ENCODE data around the gene NUP214. TPM values are rescaled to one million over a fixed set of nuclear protein-coding genes. Genes with fewer than 3 reads are reported as not detected.
A peak's percentile ranks its signal among the peaks of the same experiment; 100 is the strongest.

NUP214 gene
- polyA plus RNA-seq, 1 of the 3 experiments (the other 2 are of a cell fraction), result 8.0 TPM

DNA sequence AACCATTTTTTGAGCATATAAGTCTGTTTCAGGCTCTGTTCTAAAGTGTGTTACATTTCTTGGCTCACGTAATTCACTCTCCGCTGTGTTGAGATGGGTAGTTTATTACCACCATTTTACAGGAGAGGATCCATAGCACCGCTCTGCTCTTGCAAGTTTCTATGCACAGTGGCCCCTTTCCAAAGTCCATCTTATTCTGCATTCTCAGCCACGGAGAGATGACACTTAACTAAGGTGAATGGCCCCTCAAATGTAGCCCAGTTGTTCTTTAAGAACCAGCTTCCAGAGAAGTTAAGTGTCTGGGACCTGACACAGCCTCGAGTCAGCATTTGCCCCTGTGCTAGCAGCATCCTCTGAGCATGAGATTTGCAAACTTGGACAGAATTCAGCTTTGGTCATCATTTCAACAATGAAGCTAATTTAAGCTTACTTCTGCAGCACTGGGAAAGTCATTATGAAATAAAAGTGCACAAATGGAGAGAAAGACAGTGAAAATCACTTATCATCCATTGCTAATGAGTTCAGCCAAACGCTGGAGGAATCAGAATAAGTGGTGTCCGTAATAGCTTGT, 89.0 kb downstream of the NUP214 start:
- Histone ChIP-seq H3K9me3 (no peaks in the 10 kb centered on the region), H3K9me2 (no peaks in the 10 kb centered on the region), H3K4me1 (ENCODE audit: control insufficient read depth in 1 of 2, insufficient read depth in 2 of 2, low read depth in 1 of 2, low read length in 1 of 2) (no peaks in the 10 kb centered on the region), H3K9ac (no peak overlapping the region), H3K4me3 (ENCODE audit: low read depth in 2 of 2, low read length in 1 of 2) (no peak overlapping the region), H4K20me1 (ENCODE audit: insufficient read depth) (no peaks in the 10 kb centered on the region), H3K4me2 (no peak overlapping the region; the same call in 1 of the 2 replicates), H2AFZ (ENCODE audit: low read depth) (no peak overlapping the region), H3K27ac (ENCODE audit: low read depth in 2 of 2, low read length in 1 of 2) (no peak overlapping the region), H3K27me3 (ENCODE audit: insufficient read depth) (no peaks in the 10 kb centered on the region), H3F3A (replicated peaks; ENCODE audit: insufficient read depth) (peaks cover 7% of the 10 kb centered on the region), H3K79me2 (ENCODE audit: insufficient read depth) (no peaks in the 10 kb centered on the region), H3K36me3 (replicated peaks in 1 of 2; ENCODE audit: control insufficient read depth in 1 of 2, insufficient read depth in 2 of 2, low read length in 1 of 2) (peaks cover 19 to 43% of the 10 kb centered on the region in 2 experiments)
- no peak for TF ChIP-seq MEF2A (IDR thresholded peaks at IDR 0.05; ENCODE audit: borderline replicate concordance, low read depth)
- no peak for TF ChIP-seq GABPA (IDR thresholded peaks at IDR 0.05; ENCODE audit: low read depth)
- no peak for TF ChIP-seq JUND (IDR thresholded peaks at IDR 0.05)
- no peak for TF ChIP-seq RXRA (IDR thresholded peaks at IDR 0.05; ENCODE audit: borderline replicate concordance, low read depth)
- TF ChIP-seq CHD2 (IDR thresholded peaks at IDR 0.05; ENCODE audit: low read length, partially characterized antibody), result no peak
- TF ChIP-seq NFIC (IDR thresholded peaks at IDR 0.05; ENCODE audit: borderline replicate concordance), result 0 out of 2 replicates have a peak, but pooled peaks have one; percentile 13
- TF ChIP-seq ELF1 (IDR thresholded peaks at IDR 0.05), result no peak
- POLR2A ChIA-PET, result no interaction called here
- CTCF ChIA-PET, result interaction anchor here (0.6 to 3.3 kb wide), 4 partner anchors 22 to 157 kb away, joined by 3 to 17 read pairs (median 4); no protein-coding TSS in a partner anchor
- 87% methylated on average over 7 of the region's 7 CpGs for WGBS (ENCODE audit: low lambda C conversion rate)
- no peak for DNase-seq

DNA sequence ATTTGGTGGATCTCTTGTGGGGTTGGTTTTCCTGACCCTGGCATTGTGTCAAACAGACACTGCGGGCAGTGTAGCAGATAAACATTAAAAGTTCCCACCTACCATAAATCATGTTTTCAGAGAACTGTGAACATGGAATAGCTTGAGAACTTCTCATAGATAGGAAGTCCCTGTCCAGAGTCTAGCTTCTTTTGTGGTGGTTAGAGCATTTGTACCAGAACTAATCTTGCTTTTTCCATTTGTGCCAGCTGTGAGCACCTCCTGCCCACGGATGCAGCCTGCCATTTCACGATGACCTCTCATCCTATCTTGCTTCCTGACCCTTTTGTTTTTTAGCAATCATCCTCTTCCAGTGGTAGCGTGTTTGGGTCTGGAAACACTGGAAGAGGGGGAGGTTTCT, 89.5 kb downstream of the NUP214 start:
- no peaks in the 10 kb centered on the region for H3K9me3 ChIP-seq
- no peak overlapping the region for H3K9ac ChIP-seq
- CTCF ChIA-PET, result interaction anchor here (0.6 to 3.3 kb wide), 3 partner anchors 113 to 158 kb away, joined by 3 to 17 read pairs (median 3); no protein-coding TSS in a partner anchor
- no peaks in the 10 kb centered on the region for H4K20me1 ChIP-seq (ENCODE audit: insufficient read depth)
- H3K4me2 ChIP-seq, result no peak overlapping the region
- peaks cover 7% of the 10 kb centered on the region for H3F3A ChIP-seq (replicated peaks; ENCODE audit: insufficient read depth)
- no peak overlapping the region for H3K4me3 ChIP-seq (ENCODE audit: low read depth in 2 of 2, low read length in 1 of 2)
- H3K27me3 ChIP-seq (ENCODE audit: insufficient read depth), result no peaks in the 10 kb centered on the region
- peaks cover 25 to 38% of the 10 kb centered on the region in 2 experiments for H3K36me3 ChIP-seq (replicated peaks in 1 of 2; ENCODE audit: control insufficient read depth in 1 of 2, insufficient read depth in 2 of 2, low read length in 1 of 2)
- no peaks in the 10 kb centered on the region for H3K4me1 ChIP-seq (ENCODE audit: control insufficient read depth in 1 of 2, insufficient read depth in 2 of 2, low read depth in 1 of 2, low read length in 1 of 2)
- H3K27ac ChIP-seq (ENCODE audit: low read depth in 2 of 2, low read length in 1 of 2), result no peak overlapping the region
- H2AFZ ChIP-seq (ENCODE audit: low read depth), result no peak overlapping the region
- H3K79me2 ChIP-seq (ENCODE audit: insufficient read depth), result no peaks in the 10 kb centered on the region
- DNase-seq, result no peak
- 95% methylated on average over 4 of the region's 4 CpGs for WGBS (ENCODE audit: low lambda C conversion rate)
- TF ChIP-seq JUND (IDR thresholded peaks at IDR 0.05) (no peak), USF1 (IDR thresholded peaks at IDR 0.05; ENCODE audit: borderline replicate concordance, low read depth) (no peak), FOSL2 (IDR thresholded peaks at IDR 0.05; ENCODE audit: borderline replicate concordance, low read depth) (no peak), MXI1 (IDR thresholded peaks at IDR 0.05; ENCODE audit: low read depth, low read length) (no peak), GATA2 (CRISPR knock-in tag; IDR thresholded peaks at IDR 0.05) (no peak), TAF1 (IDR thresholded peaks at IDR 0.05; ENCODE audit: borderline replicate concordance, low read depth, low read length) (no peak), FOXM1 (IDR thresholded peaks at IDR 0.05; ENCODE audit: low read depth) (no peak), MEF2A (IDR thresholded peaks at IDR 0.05; ENCODE audit: borderline replicate concordance, low read depth) (no peak), TCF12 (IDR thresholded peaks at IDR 0.05) (no peak)
- TF ChIP-seq, protein P1, sequence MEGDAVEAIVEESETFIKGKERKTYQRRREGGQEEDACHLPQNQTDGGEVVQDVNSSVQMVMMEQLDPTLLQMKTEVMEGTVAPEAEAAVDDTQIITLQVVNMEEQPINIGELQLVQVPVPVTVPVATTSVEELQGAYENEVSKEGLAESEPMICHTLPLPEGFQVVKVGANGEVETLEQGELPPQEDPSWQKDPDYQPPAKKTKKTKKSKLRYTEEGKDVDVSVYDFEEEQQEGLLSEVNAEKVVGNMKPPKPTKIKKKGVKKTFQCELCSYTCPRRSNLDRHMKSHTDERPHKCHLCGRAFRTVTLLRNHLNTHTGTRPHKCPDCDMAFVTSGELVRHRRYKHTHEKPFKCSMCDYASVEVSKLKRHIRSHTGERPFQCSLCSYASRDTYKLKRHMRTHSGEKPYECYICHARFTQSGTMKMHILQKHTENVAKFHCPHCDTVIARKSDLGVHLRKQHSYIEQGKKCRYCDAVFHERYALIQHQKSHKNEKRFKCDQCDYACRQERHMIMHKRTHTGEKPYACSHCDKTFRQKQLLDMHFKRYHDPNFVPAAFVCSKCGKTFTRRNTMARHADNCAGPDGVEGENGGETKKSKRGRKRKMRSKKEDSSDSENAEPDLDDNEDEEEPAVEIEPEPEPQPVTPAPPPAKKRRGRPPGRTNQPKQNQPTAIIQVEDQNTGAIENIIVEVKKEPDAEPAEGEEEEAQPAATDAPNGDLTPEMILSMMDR (IDR thresholded peaks at IDR 0.05), result no peak
- POLR2A ChIA-PET, result no interaction called here
- H3K9me2 ChIP-seq, result no peaks in the 10 kb centered on the region

All from SK-N-SH (cell line).